Gastrocnemius medialis (tissue), 4 donors: Measurements from ENCODE around the gene MYBPH.

Source experiments
- CTCF ChIP-seq, 5 experiments: fragments of 450-650 bp in 3 of 5; fragments of 200-600 bp in 2 of 5; sonication (generic) in 2 of 5; IDR thresholded peaks in 4 of 5; conservative IDR thresholded peaks in 1 of 5; 1 replicate in 4 of 5; 2 replicates in 1 of 5; pipeline ENCODE4 v1.5.1; 2016 to 2019; ENCODE audit warnings: antibody characterized with exemption in 5 of 5, mild to moderate bottlenecking in 3 of 5, moderate library complexity in 3 of 5
- POLR2A ChIP-seq, 2 donors: fragments of 450-650 bp; IDR thresholded peaks; one replicate each; pipeline ENCODE4 v1.6.1; 2017; ENCODE audit warnings: antibody characterized with exemption in 2 of 2, mild to moderate bottlenecking in 2 of 2, moderate library complexity in 2 of 2

DNA sequence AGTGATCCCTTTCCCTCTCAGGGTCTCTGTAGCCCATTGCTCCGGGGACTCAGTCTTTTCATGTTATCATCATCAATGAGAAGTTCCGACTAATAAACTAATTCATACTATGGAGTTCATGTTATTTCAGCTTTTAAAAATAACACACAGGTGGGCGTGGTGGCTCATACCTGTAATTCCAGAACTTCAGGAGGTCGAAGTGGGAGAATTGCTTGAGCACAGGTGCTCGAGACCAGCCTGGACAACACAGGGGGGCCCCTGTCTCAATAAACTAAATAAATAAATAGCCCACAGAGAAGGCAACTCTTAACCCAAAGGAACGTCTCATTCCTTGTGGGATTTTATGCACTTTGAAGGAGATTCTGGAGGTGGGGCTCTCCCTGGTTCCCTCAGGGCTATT, 14.5 kb downstream of the MYBPH start:
- TF ChIP-seq CTCF (IDR thresholded peaks at IDR 0.05 in 4 of 5, conservative IDR thresholded peaks at IDR 0.05 in 1 of 5) (no peak), POLR2A (IDR thresholded peaks at IDR 0.05) (no peak)
